IPS-NIHi7 (cell line): ENCODE measurements around the gene SIGLEC9.
"Not testable (repeated sequence)": the region's sequence is repeated elsewhere in the genome, so short reads cannot be mapped to it uniquely, and the experiment has no call there.

Source experiments
- DNase-seq: peaks from one replicate; pipeline ENCODE4 v3.0.0; 2012; ENCODE audit warnings: mixed read lengths; ENCODE audit errors: extremely low spot score

Gene SIGLEC9

GRCh38 chr19:51123381-51123800 is 1.3 kb upstream of the SIGLEC9 start:
- no peak for DNase-seq

DNA sequence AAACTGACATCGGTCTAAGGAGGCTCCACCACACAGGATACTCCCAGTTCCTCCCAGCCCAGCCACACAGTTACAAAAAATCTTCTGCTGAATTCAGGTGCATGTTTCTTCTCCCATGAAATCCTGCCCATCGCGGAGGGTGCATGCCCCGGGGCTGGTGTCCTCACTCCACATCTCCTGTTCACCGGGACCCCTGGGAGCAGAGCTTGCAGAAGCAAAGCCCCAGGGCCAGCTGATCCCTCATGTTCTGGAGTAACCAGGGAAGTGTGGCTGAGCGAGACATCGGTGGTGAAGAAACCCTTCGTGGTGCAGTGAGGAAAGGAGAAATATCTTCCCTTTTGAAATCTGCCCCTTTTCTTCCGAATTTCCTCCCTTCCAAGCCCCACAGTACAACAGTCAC is 904 bp upstream of the SIGLEC9 start:
- no peak for DNase-seq

GRCh38 chr19:51124216-51124615 is 490 bp upstream of the SIGLEC9 start:
- DNase-seq: no peak

GRCh38 chr19:51125421-51126075 is 842 bp downstream of the SIGLEC9 start:
- DNase-seq: no peak

GRCh38 chr19:51127032-51127431 is 2.3 kb downstream of the SIGLEC9 start:
- DNase-seq: no peak

- no peak for DNase-seq
Measured at GRCh38 chr19:51127755-51128154, 3.0 kb downstream of the SIGLEC9 start.

- no peak for DNase-seq
Measured at GRCh38 chr19:51128227-51128626, 3.5 kb downstream of the SIGLEC9 start.

DNA sequence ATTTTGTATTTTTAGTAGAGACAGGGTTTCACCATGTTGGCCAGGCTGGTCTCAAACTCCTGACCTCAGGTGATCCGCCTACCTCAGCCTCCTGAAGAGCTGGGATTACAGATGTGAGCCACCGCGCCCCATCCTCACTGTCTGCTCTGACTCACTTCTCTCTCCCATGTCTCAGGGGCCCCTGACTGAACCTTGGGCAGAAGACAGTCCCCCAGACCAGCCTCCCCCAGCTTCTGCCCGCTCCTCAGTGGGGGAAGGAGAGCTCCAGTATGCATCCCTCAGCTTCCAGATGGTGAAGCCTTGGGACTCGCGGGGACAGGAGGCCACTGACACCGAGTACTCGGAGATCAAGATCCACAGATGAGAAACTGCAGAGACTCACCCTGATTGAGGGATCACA is 5.0 kb downstream of the SIGLEC9 start:
- no peak for DNase-seq

- no peak for DNase-seq
Measured at GRCh38 chr19:51131780-51132680, 7.3 kb downstream of the SIGLEC9 start.

DNA sequence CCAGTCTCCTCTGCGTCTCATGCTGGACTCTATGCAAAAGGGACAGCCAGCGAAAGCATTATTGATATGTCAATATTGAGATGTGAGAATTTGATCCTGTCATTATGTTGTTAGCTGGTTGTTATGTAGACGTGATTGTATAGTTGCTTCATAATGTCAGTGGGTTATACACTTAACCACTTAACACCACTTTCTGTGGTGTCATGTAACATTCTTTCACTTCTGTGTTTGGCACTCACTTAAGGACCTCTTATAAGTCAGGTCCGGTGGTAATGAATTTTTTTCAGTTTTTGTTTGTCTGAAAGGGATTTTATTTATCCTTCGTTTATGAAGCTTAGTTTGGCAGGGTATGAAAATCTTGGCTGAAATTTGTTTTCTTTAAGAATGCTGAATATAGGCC is 10.3 kb downstream of the SIGLEC9 start:
- no peak for DNase-seq

- DNase-seq: no peak
Measured at GRCh38 chr19:51135986-51136762, 11.5 kb downstream of the SIGLEC9 start.

GRCh38 chr19:51136851-51137551 is 12.3 kb downstream of the SIGLEC9 start:
- no peak for DNase-seq

DNA sequence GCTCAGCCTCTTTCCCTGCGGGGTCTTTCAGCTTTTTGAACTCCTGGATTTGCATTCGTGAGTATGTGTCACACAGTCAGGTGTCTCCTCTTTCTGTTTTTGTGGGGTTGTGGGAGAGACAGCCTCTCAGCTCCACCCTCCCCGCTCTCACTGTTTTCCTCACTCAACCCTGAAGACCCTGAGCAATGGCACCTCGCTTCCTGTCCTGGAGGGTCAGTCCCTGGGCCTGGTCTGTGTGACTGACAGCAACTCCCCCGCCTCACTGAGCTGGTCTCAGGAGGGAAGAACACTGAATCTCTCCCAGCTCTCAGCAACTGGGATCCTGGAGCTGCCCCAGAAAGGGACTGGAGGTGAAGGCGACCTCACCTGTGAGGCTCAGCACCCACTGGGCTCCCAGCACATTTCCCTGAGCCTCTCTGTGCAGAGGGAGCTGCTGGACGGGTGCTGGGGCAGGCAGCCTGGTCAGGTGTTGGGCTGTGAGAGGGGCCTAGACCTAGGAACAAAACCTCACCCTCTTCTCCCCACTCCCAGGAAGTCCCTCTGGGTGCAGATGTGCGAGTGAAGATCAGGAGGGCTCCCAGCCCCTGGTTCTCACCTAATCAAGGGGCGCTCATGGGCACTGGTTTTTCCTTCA is 13.2 kb downstream of the SIGLEC9 start:
- no peak for DNase-seq

GRCh38 chr19:51138549-51138979 is 13.9 kb downstream of the SIGLEC9 start:
- DNase-seq: no peak

- DNase-seq: no peak
Measured at GRCh38 chr19:51139299-51140014, 14.8 kb downstream of the SIGLEC9 start.

DNA sequence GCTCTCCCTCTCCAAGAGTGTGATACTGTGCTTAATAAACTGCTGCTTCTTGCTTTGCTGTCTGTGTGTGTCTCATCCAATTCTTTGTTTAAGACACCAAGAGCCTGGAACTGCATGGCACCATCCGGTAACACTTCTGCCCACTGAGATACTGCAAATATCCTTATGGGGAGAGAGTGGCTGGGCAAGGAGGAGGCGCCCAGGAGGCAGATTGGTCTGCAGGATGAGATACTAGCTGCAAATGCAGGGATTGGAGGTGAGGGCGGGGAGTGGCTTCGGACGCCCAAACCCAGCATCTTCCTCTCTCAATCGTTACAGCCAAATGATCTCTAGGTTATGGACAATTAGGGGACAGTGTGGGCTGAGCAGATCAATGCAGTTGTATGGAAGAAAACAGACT is 15.7 kb downstream of the SIGLEC9 start:
- DNase-seq: peak; percentile 69

DNA sequence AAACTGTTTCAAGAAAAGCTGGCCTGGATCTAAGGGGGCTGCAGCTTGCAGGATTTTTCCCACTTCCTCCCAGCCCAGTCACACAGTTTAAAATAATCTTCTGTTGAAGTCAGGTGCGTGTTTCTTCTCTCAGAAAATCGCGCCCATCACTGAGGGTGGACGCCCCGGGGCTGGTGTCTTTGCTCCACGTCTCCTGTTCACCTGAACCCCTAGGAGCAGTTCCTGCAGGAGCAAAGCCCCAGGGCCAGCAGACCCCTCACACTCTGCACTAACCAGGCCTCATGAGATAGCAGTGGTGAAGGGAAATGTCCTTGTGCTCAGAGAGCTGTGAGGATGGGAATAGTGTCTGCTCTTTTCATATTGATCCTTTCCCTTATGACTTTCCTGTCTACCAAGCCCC is 16.5 kb downstream of the SIGLEC9 start:
- no peak for DNase-seq

DNA sequence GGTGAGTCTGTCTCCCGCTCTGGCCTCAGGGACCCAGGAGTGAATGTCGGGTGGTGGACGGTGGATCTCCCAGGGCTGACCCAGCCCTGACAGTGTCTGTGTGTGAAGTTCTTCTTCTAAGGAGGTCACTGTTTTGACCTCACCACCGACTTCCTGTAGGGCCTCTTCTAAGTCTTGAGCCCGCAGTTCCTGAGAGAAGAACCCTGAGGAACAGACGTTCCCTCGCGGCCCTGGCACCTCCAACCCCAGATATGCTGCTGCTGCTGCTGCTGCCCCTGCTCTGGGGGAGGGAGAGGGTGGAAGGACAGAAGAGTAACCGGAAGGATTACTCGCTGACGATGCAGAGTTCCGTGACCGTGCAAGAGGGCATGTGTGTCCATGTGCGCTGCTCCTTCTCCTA is 17.4 kb downstream of the SIGLEC9 start, which contains the start of gene SIGLEC7:
Gene SIGLEC7, plus strand, starts transcription at position 183 of the 400 bp plus-strand sequence. Its CDS starts 69 bp downstream, at position 252.
- DNase-seq: no peak

- not testable (repeated sequence) for DNase-seq
Measured at GRCh38 chr19:51142809-51143475, 18.2 kb downstream of the SIGLEC9 start.

DNA sequence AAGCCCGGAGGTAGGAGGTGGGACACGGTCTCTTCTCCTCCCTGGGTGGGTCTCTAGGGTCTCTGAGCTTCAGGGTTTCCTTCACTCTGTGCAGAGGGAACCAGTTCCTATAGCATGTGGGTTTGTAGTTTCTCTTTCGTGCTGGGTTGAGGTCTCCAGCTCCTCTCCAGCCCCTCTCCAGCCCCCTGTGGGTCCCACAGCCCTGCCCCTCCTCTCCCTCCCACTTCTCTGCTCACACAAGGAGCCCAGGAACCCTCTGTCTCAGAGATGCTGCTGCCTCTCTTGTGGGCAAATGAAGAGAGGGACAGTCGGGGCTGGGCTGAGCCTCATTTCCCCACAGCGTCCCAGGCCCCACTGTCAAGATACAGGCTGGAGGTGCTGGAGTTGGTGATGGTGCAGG is 18.8 kb downstream of the SIGLEC9 start:
- no peak for DNase-seq
